Endometrium (tissue), 2 donors: ENCODE data around the gene UBL7.

Experiments
- FAIRE-seq: peaks from 2 replicates; lab custom pipeline; 2012; peaks lifted over from hg19 to GRCh38; lab: Jason Lieb, UNC
- donor health status: control.
- donor health status: control.

UBL7 gene

DNA sequence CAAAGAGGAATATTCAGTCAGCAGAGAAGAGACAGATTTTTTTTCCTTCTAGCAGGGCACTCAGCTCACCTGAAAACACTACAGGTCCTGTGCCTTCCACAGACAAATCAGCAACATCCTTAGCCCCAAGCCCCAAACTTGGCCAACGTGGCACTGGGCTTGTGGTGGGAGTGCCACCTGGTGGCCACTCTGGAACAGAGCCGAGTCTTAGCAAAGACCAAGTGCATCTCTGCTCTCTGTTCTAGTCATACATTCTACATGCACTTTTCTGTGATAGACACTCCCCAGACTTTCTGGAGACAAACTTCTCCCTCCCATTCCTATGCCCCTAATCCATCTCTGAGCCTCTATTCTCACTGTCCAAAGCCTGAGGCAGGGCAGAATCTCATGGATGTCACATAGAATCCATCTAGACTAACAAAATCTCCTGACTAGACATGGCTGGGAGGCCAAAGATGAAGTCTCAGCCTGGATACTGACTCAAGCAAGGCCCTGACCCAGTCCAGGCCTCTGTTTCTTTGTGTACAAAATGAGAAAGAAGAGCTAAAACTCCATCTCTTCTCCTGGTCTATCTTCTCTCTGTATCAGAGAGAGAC, 22.1 kb downstream of the UBL7 start:
- FAIRE-seq = no peak

DNA sequence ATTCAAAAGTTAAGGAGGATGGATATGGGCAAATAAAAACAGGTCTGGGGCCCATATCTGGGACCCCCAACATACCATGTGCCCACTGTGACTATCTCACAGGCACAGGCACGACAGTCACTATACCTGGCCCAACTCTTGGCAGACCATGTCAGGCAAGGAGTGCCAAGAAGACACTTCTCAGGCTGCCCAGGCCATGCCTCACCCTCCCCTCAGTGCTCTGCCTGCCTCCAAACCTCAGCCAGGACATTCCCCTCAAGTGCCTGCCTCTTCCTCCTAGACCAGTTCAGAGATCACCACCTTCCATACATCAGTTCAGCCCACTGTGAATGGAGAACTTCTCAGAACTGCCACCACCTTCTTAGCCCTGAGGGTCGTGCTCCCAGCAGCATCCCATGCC, 22.8 kb downstream of the UBL7 start:
- FAIRE-seq = no peak

DNA sequence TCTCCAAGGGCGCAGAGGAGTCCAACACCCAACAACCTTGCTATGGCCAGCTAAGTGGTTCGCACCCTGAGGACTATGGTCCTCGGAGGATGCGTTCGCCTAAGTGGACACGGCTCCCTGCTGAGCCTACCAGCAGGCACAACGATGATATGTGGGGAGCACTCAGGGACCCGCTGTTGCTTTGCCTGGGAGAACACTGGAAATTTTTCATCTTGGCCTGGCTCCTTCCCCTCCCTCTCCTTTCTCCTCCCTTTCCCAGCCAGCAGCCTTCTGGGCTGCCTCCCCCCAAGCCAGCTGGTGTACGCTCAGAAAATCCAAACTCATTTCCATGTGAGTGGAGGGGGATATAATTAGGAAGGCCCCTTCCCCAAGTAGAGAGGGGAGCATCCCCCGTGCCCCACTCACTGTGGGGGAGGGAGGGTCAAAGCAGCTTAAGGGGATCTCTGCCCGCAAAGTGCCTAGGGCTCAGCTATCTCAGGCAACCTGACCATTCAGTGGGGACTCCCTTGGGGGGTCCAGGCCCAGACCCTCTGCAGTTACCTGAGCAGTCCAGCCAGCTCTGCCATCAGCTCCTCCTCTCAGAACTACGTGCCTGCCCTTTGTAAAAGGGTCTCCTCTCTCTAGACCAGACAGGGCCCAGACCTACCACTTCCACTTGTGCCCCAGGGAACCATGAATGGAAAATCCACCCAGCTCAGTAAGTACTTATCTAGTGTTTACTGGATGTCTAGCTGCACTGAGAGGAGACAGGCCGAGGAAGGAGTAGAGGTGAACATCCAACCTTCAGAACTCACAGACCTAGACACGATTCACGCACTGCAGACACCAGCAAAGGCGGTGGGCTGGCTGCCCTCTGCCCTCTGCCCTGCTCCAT, 26.5 kb downstream of the UBL7 start:
- FAIRE-seq = no peak

DNA sequence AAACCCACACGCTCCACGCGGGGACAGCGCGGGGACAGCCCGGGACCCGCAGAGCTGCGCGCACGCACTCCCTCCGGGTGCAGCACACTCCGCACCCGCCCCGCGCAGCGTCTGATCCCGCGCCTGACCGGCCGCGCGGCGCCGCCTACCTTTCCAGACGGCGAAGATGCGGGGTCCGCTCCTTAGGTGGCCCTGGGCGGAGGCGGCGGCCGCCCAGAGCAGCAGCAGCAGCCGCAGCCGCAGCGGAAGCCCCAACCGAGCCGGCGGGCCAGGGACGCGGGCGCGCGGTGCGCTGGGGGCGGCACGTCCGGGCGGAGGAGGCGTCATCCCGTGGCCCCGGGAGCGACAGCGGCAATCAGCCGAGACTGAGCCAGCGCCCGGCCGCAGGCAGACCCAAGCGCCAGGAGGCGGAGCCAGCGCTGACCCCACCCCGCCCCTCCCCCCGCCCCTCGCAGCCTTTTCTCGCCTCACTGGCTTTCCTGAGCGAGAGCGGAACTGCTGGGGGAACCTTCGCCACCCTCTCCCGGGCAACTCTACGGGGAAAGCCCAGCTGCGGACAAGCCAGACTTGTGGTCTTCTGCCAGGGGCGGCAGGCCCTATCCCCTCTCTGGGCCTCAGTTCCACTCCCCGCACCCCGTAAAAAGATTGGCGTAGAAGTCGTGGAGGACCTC, 27.2 kb downstream of the UBL7 start, which contains the start of gene SEMA7A:
Gene SEMA7A, minus strand, starts transcription at position 367 of the 671 bp plus-strand sequence. Its CDS starts 40 bp downstream, at position 327.
- FAIRE-seq = no peak

DNA sequence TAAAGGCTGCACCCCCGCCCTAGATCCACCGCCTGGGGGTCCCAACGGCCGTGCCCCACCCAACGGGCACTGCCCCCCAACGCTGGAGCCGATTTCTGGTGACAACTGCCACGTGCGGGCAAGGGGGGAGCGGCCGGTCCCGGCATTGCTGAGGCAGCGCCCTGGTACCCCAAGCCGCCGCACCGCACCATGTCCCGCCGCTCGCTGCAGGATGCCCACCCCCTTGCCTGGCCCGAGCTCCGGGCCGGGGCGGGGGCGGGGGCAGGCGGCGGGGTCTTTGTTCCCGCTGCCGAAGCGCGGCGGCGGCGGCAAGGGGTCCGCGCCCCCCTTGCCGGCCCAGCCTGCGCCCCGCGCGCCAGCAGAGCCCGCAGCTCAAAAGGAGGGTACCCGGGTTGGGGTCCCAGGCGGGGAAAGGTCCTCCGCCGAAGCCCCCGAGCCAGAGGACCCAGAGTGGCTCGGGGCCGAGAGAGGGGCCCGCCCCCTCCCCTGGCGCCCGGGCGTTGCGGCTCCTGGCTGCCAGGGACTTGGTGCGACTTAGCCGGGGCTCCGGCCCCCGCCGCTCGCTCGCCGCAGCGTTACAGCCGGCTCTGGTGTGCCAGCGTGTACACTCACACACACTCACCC, 27.9 kb downstream of the UBL7 start:
- FAIRE-seq = no peak

DNA sequence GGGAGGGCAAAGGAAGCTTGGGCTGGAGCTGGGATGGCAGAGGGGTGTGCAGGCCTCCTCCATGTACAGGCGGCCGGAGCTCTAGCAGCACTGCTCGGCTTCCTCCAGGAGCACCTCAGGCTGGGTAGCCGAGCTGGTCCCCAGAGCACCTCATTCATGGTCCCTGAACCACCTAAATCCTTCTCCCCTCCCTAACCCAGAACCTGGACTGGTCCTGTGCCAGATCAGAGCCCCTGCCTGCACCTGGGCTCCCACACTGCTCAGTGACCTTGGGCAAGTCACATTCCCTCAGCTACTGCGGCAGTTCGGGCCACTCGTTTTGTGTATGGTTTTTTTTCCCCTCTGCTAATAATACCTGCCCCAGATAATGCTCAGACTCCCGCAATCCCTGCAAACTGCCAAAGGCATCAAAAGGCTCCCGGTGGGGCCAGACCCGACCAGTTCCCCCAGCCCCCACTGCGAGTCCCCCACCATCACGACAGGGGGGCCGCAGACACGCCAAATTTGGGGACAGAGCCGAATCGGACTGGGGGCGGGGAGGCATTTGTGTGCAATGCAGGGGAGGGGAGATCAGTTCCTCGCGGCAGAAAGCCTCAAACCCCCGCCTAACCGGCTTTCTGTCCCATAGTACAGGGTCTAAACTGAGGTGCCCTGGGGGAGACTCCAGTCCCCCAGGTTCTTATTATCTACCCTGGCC, 28.5 kb downstream of the UBL7 start:
- no peak for FAIRE-seq

DNA sequence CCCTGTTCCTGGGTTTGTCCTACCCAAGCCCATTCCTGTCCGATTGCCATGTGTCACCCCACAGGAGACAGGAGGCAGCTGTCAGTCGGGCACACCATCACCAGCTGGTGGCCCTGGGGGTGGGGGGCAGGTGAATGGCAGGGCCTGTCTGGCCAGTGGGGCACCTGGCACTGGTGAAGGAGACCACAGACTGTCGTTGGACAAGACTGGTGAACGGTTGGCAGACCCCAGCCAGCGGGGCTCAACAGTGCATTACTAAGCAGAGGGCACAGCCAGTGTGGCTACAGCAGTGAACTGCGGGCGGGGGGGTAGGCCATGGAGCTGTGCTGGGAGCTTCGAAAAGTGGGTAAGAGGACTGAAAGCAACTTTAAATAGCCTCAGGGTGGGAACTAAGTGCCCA, 29.3 kb downstream of the UBL7 start:
- no peak for FAIRE-seq

DNA sequence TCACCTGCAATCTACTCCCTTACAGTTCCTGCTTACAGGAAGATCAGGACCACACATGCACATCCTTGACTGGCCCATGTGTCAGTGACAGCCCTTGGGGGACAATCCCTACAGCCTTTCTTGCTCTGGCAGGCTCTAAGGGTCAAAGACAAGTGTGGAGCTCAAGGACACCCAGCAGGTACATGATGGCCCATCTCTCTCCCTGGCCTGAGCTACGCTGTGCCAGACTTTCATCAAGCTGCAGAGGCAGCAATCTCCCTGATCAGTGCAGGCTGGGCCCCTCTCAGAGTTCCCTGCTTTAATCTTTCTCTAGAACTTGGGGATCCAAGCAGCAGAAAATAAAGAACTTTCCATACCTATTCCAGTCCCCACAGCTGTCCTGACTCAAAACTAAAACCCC, 29.8 kb downstream of the UBL7 start:
- no peak for FAIRE-seq

DNA sequence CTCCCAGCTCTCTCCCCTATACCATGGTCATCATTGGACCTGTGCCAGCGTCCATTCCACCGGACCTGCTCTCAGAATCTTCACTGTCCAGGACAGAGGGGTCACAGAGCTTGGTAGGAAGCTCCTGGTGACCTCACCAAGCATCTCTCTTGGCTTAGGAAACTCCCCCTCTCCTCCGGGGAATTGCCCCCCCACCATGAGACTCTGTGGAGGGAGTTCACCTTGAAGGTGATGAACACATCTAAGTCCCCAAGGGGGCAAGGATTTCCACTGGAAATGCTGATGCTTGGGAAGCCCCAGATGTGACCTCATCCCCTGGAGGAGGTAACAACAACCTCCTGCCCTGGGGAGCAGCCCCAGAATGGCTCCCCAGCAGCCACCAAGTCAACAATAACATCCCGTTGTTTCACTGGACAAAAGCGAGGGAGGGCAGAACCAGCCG, 30.4 kb downstream of the UBL7 start:
- no peak for FAIRE-seq

DNA sequence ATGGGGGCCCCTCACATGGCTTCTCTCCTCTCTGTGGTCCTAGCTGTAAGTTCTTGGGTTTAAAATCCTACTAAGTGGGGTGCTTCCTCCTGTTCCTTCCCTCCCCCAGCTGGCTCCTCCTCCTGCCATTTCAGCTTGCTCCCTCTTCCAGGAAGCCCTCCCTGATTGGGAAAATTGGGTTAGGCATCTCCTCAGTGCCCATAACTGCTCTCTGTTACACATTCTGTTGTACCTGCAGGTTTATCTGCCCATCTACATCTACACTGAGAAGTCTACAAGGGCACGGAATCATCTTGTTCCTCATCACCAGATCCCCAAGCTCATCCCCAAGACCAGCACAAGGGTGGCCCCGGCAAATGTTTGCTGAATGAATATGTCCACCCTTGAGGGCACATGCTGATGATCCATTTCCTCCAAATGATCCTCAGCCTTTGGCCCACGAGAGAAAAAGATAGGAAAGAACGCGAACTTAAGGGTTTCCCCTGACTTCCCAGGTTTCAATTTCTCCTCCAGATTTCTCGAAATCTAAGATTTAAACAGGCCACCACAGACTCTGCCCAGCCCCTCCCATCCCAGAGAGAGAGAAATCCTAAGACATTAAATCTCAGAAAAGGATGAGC, 31.1 kb downstream of the UBL7 start:
- no peak for FAIRE-seq

DNA sequence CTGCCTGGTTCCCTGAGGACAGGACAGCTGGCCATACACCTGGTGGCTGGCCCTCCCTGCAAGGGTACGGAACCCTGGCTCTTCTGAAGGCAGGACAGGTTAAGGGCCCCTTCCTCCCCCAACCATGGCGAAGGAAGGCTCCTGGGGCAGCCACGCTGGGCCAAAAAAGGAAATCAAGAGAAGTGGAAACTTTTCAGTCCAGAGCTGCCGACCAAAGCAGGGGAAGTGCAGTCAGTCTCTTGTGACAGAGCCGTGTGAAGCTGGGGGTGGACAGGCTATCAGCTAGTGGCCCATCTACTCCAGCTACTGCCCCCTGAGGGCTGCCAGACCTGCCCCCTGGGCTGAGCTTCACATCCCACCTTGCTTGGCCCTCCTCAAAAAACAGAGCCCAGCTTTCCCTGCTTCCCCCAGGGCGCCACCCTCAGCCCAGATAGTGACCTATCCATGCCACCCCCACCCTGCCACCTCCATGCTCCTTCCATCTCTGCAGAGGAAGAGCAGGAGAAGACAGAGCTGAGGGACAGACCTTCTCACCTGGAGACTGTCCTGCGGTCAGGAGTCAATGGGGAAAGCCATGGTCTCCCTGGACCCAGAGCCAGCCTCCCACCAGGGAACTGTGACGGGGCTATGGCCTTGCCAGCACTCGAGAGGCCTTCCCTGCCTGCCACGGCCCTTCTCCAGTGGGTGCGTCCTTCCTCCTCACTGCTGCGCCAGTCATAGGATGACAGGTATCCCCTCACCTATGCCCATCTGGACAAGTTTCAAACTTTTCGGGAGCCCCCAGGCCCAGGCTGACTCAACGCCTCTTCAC, 31.8 kb downstream of the UBL7 start:
- no peak for FAIRE-seq

DNA sequence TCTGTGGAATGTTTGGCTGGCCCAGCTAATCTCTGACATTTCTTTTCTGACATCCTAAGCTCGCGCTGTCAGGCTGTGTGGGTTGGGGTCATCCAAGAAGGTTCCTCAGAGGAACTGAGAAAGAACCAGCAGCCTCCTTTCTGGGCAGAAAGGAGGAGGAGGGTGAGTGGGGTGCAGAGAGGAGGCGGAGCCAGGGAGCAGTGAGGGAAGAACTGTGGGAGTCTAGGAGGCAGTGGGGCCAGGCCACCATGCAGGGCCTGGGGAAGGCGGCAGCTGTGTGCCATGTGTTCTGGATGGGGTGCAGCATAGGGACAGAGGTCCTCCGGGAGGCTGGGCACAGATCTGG, 32.5 kb downstream of the UBL7 start:
- FAIRE-seq = no peak

DNA sequence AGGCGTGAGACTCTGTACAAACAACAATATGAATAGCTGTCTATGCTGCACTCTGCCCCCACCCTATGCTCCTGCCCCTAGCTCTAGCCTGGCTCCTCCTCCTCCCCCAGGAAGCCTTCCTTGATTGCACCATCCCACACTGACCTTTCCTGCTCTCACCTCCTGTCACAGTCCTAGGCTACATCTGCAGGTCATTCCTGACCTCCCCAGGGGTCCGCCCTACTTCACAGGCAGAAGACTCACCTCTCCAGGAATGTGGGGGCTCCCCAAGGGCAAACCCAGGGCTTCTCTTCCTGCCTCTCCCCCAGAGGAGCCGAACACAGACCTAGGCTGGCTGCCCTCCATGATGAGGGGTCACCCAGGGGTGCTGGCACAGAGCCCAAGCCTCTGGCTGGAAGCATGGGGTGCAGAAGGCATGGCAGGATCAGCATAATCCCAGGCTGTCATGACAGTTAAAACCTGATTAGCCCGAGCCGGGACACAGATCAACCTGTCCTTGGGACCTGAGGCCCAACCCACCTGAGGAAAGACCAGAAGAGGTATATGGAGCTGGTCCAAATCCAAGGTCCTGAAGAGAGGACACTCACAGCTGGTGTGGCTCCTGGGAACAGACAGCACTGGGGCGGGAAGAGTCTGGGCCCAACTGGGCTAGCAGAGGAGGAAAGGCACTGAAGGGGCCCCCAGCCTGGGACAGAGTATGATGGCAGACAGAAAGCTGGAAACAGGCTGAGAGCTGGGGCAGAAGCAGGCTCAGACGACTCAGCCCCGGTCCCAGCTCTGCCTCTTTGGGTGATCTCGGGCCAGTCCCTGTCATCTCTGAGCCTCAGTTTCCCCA, 33.1 kb downstream of the UBL7 start:
- no peak for FAIRE-seq

DNA sequence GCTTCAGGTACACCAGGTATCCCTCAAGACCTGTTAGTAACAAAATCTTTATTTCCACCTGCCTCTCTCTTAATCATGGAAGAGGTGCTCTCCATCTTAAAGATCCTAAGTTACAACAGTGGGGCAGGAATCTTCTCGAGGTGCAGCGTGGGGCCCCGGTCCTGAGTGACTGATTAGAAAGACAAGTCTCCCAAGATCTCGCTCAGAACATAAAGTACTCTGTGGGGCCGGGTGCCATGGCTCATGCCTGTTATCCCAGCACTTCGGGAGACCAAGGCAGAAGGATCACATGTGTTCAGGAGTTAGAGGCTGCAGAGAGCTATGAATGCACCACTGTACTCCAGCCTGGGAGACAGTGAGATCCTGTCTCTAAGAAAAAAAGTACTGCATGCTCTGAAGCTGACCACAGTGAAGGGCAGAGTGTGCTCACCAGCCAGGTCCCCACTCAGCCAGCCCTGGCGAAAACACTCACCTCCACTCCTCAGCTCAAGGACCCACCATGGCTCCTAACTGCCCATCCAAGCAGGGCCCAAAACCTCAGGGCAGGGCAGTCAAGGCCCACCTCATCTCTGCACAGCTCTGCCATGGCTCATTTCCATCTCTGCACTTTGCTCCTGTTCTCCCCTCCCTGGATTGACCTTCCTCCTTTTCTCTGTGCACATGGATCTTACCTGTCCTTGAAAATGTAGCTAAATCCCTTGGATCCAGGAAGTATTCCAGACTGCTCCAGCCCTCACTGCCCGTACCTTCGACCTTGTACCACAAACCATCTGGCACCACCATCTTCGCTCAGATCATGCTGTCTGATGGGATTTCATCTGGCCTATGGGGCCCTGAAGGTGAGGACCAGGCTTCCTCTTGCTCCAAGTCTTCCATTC, 34.3 kb downstream of the UBL7 start:
- no peak for FAIRE-seq

DNA sequence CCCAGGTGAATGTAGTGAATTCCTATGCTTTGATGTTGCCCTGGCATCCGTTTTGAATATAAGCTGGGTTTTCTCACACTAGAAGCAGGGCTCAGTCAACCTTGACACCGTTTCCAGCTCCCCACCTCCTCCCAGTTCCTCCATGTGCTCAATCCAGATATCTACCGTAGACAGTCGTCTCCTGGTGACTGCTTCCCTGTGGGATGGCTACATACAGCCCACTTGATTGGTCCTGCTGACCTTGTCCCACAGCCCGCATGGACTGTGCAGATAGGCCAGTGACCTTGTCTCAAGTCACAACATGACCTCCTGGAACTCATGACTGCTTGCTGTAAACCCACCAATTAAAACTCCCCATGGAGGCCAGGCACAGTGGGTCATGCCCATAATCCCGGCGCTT, 35.3 kb downstream of the UBL7 start:
- FAIRE-seq = no peak

DNA sequence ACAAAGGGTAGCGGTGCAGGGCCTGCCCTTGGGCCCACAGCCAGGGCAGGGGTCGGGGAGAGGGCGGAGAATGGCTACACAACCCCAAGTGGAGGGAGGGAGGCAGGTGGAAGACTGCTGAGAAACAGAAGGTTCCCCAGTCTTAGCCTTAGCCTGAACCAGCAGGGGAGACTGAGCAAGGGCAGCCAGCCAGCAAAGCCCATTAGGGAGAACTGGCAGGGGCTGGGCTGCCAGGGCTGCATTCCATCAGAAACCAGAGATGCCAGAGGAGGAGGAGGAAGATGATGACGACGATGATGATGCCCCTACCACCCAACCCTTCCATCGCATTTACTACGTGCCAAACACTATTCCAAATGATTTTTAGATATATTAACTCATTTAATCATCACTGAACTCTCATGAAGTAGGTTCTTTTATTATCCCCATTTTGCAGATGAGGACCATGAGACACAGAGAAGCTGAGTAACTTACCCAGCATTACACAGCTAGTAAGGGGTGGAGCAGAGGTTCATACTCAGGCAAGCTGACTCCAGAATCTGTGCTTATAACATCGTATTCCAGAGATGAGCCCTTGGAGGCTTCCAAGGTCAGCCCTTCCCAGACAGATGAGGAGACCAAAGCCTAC, 35.9 kb downstream of the UBL7 start:
- FAIRE-seq = no peak

DNA sequence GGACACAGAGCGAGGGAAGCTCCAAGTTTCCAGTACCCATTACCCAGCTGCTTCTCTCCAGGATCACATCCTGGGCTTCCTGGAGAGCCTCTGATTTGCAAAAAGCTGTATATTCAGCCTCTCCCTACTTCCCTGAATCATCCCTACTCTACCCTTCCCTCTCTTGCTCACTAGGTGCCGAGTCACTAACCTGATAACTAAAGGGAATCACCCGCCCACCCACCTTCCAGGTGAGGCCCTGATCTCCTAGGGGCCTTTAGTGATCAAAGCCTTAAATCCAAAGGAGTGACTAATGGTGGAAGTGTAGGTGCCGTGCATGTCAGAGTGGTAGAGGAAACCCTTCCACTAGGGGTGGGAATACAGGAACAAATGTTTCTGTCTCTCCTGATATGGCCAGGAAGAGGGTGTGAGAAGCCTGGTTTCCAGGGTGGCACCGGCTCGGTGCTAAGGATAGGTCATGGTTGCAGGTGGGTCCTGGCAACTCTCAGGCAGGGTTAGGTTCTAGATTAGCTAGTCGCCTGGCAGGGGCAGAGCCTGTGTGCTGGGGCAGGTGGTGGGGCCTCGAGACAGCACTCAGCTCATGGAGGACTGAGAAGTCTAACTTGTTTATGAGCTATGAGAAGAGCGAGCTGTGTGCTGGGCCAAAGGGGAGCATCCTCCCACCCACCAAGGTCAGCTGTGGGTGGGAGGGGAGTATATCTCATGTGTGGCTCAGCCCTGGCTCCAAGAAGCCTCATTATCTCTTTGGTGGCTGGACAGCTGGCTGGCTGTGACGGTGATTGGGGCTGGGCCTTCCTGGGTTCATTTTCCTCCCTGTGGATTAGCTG, 37.3 kb downstream of the UBL7 start:
- no peak for FAIRE-seq
